Activated CD4-positive, CD25-positive, alpha-beta regulatory T cell treated with anti-CD3 and anti-CD28 coated beads, Interleukin-2, amount 50 U/mL, for 72 hours (primary cell): ENCODE data around the gene KLK11.
"Not testable (repeated sequence)": the region's sequence is repeated elsewhere in the genome, so short reads cannot be mapped to it uniquely, and the experiment has no call there.

Experiments used
- DNase-seq: peaks from one replicate; pipeline ENCODE4 v3.0.0; 2021

KLK11 gene

DNA sequence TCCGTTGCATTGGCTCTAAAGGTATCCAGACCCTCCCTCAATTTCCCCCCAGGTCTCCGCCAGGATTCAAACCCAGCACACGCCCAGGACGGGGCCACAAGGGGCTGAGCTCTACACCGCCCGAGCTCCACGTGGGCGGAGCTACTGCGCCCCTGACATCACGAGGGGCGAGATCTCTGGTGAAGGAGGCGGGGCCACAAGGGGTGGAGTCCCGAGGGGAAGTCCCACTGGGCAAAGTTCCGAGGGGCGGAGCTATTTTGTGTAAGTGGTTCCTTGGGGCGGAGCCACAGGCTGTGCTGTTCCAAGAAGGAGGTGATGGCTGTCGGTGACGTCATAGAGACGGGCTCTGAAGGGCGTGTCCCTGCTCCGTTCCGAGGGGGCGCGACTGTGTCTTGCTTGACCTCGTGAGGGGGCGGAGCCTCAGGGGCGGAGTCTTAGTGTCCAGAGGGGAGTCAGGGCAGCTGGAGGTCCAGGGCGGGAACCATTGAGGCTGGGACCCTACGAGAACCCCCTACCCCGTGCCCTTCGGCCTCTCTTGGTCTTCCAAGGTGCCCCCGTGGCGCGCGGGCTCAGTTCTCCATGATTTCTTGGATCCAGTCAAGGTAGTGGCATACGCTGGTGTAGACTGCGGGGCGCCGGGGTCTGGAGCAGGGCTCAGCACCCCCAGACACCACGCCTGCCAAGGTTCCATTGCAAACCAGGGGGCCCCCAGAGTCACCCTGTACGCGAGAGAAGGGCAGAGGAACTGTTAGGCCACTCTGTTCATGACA, 23.7 kb downstream of the KLK11 start:
- DNase-seq: no peak

DNA sequence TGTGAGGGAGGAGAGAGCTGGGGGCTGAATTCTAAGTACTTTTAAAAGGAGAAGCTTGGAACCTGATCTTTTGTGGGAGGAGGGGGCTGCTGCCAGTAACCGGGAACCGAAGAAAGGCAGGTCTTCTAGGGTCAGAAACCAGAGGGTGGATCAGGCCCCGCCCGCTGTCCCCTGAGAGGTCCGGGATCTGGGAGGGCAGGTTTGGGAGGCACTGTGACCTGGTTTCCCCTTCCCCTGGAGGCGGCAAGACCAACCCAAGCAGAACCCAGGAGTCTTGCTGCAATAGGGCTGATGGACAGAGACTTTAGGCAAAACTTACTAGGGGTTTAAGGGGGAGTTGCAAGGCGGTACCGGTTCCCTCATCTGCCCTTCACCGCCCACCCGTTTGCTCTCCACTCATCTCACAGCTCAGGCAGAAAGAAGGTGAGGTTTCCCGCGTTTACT, 24.3 kb downstream of the KLK11 start:
- no peak for DNase-seq

DNA sequence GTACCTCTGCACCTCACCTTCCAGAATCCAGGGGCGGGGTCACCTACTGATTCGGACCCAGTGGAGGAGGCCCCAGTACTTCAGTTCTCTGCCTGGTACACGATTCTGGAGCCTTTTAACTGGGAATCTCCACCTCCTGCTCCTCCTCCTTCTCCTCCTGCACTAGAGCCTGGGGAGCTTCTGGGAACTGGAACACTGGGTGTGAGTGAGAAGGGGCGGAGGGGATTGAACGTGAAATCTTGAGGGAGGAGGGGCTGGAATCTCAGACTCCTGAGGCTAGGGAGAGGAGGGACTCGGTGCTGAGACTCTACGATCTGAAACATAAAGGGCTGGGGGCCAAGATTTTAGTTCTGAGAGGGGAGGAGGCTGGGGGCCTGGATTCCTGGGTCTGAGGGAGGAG, 24.9 kb downstream of the KLK11 start, which contains the start of gene KLK8:
TSS of gene KLK8 (minus strand) at position 90 of the 400 bp plus-strand sequence. CDS start 437 bp downstream, outside the sequence.
- DNase-seq: no peak

DNA sequence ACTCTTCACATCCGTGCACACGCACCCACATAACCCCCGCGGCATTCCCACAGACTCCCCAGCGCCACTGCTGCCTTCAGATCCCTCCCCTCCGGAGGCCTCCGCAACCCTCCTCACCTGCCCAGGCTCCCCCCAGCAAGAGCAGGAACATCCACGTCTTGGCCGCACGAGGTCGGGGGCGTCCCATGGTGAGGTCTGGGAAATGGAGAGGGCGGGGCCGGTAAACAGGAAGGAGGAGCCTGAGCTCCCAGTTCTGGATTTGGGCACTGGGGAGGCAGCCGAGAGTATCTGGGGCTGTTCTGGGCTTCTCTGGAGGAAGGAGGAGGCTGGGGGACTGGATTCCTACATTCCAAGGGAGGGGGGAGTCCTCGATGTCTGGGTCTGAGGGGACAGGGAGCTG, 25.4 kb downstream of the KLK11 start:
- no peak for DNase-seq

DNA sequence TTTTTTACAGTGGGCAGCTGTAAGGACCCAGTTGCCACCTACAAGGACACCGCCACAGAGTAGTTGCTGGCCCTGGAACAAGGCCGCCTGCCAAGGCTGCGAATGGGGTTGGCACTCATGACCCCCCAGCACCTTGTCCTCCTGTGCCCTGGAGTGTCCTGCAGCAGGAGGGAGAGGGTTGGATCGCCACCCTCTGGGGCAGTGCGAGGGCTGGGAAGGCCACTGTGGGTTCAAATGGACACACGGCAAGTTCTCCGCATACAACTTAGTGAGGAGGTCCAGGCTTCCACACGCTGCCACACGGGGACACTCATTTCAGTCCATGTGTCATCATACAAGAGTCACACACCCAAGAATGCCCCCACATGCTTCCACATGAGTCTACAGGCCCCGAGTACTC, 26.0 kb downstream of the KLK11 start:
- DNase-seq: no peak

DNA sequence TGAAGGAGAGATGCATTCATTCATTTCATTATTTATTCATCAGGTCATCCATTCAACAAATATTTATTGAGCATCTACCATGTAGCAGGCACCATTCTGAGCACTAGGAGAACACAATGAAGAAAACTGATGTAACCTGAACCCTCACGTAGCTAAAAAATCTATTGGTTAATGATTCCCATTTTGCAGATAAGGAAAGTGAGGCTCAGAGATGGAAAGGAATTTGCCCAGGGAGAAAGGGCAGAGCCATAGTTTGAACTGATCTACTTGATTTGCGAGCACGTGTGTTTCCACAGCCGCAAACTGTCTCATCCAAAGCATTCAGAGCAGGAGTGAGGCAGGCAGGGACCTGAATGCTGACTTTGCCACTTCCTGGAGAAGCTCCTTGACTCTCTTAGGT, 27.7 kb downstream of the KLK11 start:
- no peak for DNase-seq

DNA sequence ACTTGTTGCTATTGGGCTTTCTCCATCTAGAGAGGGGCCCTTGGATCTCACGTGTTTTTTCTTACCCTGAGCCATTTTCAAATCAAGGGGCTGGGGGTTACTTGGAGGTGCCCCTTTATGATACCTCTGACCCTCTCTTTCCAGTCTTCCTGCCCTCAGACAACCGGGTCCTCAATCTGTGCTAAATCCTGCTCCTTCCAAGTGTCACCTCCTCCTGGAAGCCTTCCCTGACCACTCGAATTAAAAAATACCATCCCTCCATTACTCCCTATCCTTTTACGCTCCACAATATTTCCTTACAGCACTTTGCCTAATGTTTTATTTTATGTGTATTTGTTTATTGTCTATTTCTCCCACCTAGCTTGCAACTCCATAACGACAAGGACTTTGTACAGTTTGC, 28.4 kb downstream of the KLK11 start:
- no peak for DNase-seq

DNA sequence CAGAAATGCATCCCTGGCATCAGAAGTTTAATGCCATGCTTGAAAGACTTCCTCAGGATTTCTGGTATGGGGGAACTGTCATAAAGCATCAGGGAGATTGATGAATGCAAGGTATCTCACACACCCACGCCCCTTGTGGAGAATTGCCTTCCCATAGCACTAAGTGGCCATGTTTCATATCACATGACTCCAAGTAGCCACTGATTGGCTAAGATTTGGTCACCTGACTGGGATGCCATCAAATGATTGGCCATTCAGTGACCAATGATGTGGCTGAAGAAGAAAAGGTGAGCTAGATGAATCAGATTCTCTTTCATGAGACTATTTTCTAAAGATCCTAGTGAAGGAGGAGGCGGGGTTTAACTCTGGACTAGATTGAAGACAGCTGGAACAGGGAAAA, 32.3 kb downstream of the KLK11 start:
- peak; percentile 35 for DNase-seq

DNA sequence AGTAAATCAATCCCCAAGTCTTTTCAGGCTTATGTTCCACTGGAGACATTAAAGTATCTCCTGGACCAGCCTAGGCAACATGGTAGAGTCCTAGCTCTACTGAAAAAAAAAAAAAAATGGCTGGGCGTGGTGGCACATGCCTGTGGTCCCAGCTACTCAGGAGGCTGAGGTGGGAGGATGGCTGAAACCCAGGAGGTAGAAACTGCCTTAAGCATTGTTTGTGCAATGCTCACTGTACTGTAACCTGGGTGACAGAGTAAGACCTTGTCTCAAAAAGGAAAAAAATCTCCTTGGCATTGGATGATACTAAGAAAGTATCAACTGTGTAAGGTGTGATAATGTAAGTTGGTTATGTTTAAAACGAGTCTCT, 33.8 kb downstream of the KLK11 start:
- DNase-seq: no peak

DNA sequence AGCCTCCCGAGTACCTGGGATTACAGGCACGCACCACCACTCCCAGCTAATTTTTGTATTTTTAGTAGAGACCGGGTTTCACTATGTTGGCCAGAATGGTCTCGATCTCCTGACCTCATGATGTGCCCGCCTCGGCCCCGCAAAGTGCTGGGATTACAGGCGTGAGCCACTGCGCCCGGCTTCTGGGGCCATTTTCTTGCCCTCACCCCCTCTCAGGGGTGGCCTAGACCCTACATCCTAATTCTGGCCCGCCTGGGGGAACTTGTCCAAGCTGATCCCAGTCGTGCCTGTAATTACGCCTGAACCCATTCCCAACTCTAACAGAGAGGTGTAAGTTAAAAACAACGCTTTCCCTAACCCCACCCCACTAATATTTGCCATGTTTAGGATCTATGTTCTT, 42.0 kb downstream of the KLK11 start:
- DNase-seq: not testable (repeated sequence)

DNA sequence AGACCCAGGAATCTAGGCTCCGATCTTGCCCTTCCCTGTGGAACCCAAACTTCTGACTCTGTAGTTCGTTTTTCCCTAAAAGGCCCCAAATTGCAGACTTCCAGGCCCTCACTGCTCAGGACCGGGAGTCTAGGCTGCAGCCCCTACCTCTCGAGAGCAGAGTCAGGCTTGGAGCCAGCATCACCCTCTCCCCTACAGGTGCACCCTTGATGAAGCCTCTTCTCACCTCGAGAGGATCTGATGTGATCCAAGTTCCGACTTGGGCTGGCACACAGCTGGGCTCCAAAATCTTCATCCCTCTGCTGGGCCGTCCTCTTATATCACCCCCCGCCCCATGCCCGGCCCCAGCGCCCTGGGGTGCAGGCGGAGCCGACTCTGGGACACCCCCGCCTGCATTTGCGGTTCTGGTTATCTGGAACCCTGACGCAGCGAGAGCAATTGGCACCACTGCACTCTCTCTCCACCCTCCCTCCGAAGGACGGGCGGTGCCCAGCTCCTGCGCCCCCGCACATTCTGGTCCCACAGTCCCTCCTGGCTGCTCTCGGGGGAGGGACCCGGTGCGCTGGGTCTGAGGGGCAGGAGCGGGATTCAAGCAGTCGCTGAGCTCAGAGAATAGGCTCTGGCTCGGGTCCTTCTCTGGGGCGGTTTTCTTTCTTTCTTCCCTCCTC, 42.7 kb downstream of the KLK11 start, which contains the start of gene KLK7:
TSS of gene KLK7 (minus strand) at position 293 of the 668 bp plus-strand sequence. CDS start 1,518 bp downstream, outside the sequence.
- no peak for DNase-seq

DNA sequence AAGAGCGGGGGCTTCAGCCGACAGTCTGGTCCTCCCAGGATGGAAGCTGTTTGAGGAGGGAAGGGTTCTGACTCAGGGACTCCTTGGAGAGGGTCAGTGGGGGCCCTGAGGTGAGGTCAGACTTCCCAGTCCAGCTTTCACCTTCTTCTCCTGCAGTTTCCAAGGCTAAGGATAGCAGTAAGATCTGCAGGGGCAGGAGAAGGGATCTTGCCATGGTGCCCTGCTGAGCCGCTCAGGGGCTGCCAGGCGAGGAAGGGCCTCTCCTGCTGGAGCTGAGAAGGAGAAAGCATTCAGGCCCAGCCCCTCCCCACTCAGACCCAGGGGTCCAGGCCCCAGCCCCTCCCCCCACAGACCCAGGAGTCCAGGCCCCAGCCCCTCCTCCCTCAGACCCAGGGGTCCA, 44.2 kb downstream of the KLK11 start:
- DNase-seq: no peak

DNA sequence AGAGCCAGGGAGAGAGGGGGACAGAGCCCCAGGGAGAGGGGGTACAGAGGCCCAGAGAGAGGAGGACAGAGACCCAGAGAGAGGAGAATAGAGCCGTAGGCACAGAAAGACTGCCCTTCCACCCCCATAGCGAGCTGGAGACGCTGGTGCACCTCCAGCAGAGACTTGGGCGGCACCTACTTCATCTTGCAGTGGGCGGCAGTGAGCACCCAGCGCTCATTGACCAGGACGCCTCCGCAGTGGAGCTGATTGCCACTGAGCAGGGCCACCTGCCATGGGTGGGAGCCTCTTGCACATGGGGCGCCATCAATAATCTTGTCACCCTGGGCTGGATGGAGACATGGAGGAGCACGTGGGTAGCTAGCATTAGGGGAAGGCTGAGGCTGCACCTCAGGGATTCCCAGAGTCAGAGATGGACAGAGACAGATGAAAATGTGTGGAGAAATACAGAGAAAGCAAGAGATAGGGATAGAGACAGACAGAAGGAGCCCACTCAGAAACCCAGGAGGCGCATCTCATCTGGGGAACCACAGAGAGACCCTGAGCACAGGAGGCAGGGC, 44.7 kb downstream of the KLK11 start:
- no peak for DNase-seq

DNA sequence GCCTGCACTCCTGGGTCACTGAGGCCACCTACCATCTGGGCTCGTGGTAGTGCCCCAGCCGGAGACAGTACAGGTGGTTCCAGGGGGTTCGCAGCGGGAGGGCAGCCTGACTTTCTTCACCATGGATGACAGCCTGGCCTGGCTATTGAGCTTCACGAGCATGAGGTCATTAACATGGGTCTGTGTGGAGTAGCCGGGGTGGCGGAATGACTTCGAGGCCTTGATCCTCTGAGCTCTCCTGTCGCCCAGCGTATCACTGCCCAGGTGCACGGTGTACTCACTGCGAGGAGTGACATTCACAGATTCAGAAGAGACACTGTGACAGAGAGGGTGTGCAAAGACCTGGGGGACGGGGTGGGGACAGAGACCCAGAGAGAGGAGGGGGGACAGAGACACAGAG, 46.2 kb downstream of the KLK11 start:
- DNase-seq: no peak

DNA sequence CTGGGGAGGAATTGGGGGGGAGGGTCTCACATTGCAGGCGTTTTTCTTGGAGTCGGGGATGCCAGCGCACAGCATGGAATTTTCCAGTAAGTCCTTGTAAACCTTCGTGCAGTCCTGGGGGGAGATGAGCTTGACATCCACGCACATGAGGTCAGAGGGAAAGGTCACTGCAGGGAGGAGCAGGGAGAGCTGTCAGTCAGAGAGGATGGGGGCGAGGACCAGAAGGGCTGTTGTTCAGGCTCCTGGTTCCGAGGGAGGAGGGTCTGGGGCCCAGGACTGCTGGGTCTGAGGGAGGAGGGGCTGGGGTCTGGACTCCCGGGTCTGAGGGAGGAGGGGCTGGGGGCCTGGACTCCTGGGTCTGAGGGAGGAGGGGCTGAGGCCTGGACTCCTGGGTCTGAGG, 46.7 kb downstream of the KLK11 start:
- DNase-seq: no peak

DNA sequence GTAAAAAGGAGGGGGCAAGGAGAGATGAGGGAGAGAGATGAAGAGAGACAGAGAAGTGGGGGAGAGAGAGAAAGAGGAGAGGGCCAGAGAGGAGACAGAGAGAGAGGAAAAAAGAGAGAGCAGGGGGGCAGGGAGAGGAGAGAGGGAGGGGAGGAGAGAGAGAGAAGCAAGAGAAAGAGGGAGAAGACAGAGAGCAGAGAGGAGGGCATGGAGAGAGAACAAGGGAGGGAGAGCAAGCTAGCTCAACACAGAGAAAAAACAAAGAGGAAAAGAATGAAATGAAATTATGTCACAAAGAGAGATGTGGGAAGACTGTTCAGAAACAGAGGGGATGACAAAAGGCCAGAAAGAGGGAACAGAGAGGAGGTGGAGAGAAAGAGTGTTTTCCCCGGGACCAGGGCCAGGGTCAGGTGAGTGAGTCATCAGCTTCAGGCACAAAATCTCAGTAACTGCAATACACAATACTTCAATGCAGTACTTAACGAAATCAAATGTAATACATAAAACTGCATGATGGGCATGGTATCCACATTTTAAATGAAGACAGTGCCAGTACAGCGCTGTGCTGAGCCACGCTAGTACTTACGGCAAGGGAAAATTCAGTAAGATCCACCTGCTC, 47.5 kb downstream of the KLK11 start:
- DNase-seq: no peak

DNA sequence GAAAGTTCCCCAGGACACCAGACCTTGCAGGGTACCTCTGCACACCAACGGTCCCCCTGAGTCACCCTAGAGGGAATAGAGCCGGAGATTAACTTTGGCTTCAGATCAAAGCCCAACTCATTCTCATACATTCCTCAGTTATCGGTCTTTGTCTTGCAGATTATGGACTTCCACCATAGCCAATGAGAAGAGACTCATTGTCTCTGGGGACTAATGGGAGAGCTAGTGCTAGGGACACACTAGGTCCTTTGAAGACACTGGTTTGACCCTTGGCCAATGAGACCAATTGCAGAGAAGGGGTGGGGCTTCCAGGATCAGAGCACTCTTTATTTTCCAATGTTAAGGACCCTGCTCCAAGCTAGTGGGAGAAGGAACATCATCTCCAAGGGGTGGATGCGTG, 48.8 kb downstream of the KLK11 start:
- no peak for DNase-seq

DNA sequence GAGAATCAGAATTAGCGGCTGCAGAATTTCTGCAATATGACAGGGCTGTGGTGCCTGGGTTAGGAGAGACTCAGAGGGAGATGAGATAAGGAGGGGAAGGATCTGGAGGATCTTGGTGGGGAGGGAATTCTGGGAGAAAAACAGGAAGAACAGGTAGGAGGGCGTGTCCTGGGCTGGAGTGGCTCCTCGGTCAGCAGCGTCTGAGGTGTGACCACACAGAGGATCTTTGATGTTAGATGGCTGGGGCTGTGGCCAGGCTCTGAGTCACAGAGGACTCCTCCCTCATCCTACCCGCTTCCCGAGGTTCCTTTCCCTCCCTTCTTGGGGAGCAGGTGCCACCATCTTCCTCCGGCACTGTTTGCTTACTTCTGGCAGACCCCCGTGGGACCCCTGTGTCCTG, 50.6 kb downstream of the KLK11 start:
- no peak for DNase-seq

DNA sequence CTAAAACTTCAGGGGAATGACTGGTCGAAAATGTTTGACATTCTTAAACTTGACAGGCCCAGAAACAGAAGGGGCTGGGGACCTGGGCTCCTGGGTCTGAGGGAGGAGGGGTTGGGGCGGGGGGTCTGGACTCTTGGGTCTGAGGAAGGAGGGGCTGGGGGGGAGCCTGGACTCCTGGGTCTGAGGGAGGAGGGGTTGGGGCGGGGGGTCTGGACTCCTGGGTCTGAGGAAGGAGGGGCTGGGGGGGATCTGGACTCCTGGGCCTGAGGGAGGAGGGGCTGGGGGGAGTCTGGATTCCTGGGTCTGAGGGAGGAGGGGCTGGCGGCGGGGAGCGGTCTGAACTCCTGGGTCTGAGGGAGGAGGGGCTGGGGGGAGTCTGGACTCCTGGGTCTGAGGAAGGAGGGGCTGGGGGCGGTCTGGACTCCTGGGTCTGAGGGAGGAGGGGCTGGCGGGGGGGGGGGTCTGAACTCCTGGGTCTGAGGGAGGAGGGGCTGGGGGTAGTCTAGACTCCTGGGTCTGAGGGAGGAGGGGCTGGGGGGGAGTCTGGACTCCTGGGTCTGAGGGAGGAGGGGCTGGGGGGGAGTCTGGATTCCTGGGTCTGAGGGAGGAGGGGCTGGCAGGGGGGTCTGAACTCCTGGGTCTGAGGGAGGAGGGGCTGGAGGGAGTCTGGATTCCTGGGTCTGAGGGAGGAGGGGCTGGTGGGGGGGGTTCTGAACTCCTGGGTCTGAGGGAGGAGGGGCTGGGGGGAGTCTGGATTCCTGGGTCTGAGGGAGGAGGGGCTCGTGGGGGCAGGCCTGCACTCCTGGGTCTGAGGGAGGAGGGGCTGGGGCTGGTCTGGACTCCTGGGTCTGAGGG, 51.5 kb downstream of the KLK11 start:
- DNase-seq: no peak

DNA sequence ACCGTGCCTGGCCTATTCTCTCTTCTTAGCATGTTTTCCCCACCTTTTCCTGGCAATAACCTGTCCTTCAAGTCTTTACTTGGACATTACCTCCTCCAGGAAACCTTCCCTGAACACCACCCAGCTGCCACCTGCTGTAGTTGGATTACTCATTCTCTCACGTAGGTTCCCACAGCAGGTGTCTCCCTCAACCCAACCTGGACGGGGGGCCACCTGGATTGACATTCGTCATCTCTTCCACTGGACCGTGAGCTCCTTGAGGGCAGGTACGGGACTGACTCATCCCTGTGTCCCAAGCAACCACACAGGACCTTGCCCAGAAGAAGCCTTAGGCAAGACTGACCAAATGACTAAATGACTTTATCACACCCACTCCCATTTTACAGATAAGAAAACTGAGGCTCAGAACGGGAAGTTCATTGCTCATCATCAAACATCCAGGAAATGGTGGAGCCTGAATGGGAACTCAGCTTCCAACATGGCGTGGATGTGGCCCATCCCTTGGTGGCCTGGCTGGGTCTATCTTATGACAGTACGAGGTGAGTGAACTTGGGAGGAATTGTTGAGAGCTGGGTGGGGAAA, 53.5 kb downstream of the KLK11 start:
- DNase-seq: no peak
